ENCODE data around the gene PRKX.
"Not testable (repeated sequence)": the region's sequence is repeated elsewhere in the genome, so short reads cannot be mapped to it uniquely, and the experiment has no call there.

The PRKX gene

GRCh38 chrX:3717742-3718420 lies 4.4 kb upstream of the PRKX start:
- no peaks in the 10 kb centered on the region for H4K20me1 ChIP-seq (ENCODE audit: low read depth, low read length)
- no peak overlapping the region for H3K27ac ChIP-seq (ENCODE audit: low read depth, low read length)
- H3K79me2 ChIP-seq (ENCODE audit: insufficient read depth, low read length): 0 out of 2 replicates have a peak, but pooled peaks cover 2% of the 10 kb centered on the region
- no peak for TF ChIP-seq CTCF (IDR thresholded peaks at IDR 0.05; ENCODE audit: insufficient read depth, low read length, poor library complexity, severe bottlenecking)
- TF ChIP-seq EZH2phosphoT487 (conservative IDR thresholded peaks at IDR 0.05; ENCODE audit: low read length): no peak
- H3K9ac ChIP-seq (ENCODE audit: low read length): no peak overlapping the region
- H3K36me3 ChIP-seq (ENCODE audit: low read length): no peaks in the 10 kb centered on the region
- no peak overlapping the region for H3K4me3 ChIP-seq (ENCODE audit: insufficient read depth, low read length, poor library complexity, severe bottlenecking)
- H3K9me2 ChIP-seq (replicated peaks; ENCODE audit: insufficient read depth, low read length): no peaks in the 10 kb centered on the region
- no peak overlapping the region for H2AFZ ChIP-seq (ENCODE audit: low read depth, low read length, severe bottlenecking)
- H3K27me3 ChIP-seq (ENCODE audit: low read length): no peaks in the 10 kb centered on the region
- no peak overlapping the region for H3K4me2 ChIP-seq (ENCODE audit: low read depth, low read length, poor library complexity, severe bottlenecking)
- H3F3A ChIP-seq (ENCODE audit: insufficient read depth): no peaks in the 10 kb centered on the region
- H3K9me3 ChIP-seq (ENCODE audit: insufficient read depth, low read length): no peaks in the 10 kb centered on the region

GRCh38 chrX:3715921-3716320 lies 2.5 kb upstream of the PRKX start:
- no peaks in the 10 kb centered on the region for H3F3A ChIP-seq (ENCODE audit: insufficient read depth)
- H3K4me3 ChIP-seq (ENCODE audit: insufficient read depth, low read length, poor library complexity, severe bottlenecking): no peak overlapping the region
- H3K4me2 ChIP-seq (ENCODE audit: low read depth, low read length, poor library complexity, severe bottlenecking): no peak overlapping the region
- no peaks in the 10 kb centered on the region for H3K9me2 ChIP-seq (replicated peaks; ENCODE audit: insufficient read depth, low read length)
- no peaks in the 10 kb centered on the region for H3K36me3 ChIP-seq (ENCODE audit: low read length)
- H3K9ac ChIP-seq (ENCODE audit: low read length): no peak overlapping the region
- H3K27me3 ChIP-seq (ENCODE audit: low read length): no peaks in the 10 kb centered on the region
- H3K9me3 ChIP-seq (ENCODE audit: insufficient read depth, low read length): no peaks in the 10 kb centered on the region
- H3K27ac ChIP-seq (ENCODE audit: low read depth, low read length): no peak overlapping the region
- H2AFZ ChIP-seq (ENCODE audit: low read depth, low read length, severe bottlenecking): no peak overlapping the region
- H3K79me2 ChIP-seq (ENCODE audit: insufficient read depth, low read length): peaks cover 21% of the 10 kb centered on the region
- TF ChIP-seq EZH2phosphoT487 (conservative IDR thresholded peaks at IDR 0.05; ENCODE audit: low read length) (no peak), CTCF (IDR thresholded peaks at IDR 0.05; ENCODE audit: insufficient read depth, low read length, poor library complexity, severe bottlenecking) (no peak)
- no peaks in the 10 kb centered on the region for H4K20me1 ChIP-seq (ENCODE audit: low read depth, low read length)

GRCh38 chrX:3714706-3715479 lies 1.4 kb upstream of the PRKX start:
- not testable (repeated sequence) for H3K9me3 ChIP-seq (ENCODE audit: insufficient read depth, low read length)

GRCh38 chrX:3713937-3714434 lies 537 bp upstream of the PRKX start:
- H3K36me3 ChIP-seq (ENCODE audit: low read length): no peaks in the 10 kb centered on the region
- H3K9me2 ChIP-seq (replicated peaks; ENCODE audit: insufficient read depth, low read length): no peaks in the 10 kb centered on the region
- H3F3A ChIP-seq (ENCODE audit: insufficient read depth): no peaks in the 10 kb centered on the region
- peak overlapping the region; percentile 72 for H3K9ac ChIP-seq (ENCODE audit: low read length)
- H3K4me2 ChIP-seq (ENCODE audit: low read depth, low read length, poor library complexity, severe bottlenecking): peak overlapping the region; percentile 54
- H3K27ac ChIP-seq (ENCODE audit: low read depth, low read length): no peak overlapping the region
- H2AFZ ChIP-seq (ENCODE audit: low read depth, low read length, severe bottlenecking): peak overlapping the region; percentile 90
- H3K9me3 ChIP-seq (ENCODE audit: insufficient read depth, low read length): no peaks in the 10 kb centered on the region
- peaks cover 38% of the 10 kb centered on the region for H3K79me2 ChIP-seq (ENCODE audit: insufficient read depth, low read length)
- no peaks in the 10 kb centered on the region for H3K27me3 ChIP-seq (ENCODE audit: low read length)
- H3K4me3 ChIP-seq (ENCODE audit: insufficient read depth, low read length, poor library complexity, severe bottlenecking): peak overlapping the region; percentile 54
- H4K20me1 ChIP-seq (ENCODE audit: low read depth, low read length): no peaks in the 10 kb centered on the region
- TF ChIP-seq CTCF (IDR thresholded peaks at IDR 0.05; ENCODE audit: insufficient read depth, low read length, poor library complexity, severe bottlenecking) (no peak), EZH2phosphoT487 (conservative IDR thresholded peaks at IDR 0.05; ENCODE audit: low read length) (no peak)

More at GRCh38 chrX:3714706-3715479, 1.4 kb upstream of the PRKX start:
- H3K4me3 ChIP-seq (ENCODE audit: insufficient read depth, low read length, poor library complexity, severe bottlenecking); H2AFZ ChIP-seq (ENCODE audit: low read depth, low read length, severe bottlenecking); H3K27ac ChIP-seq (ENCODE audit: low read depth, low read length); H3F3A ChIP-seq (ENCODE audit: insufficient read depth); H4K20me1 ChIP-seq (ENCODE audit: low read depth, low read length); H3K9ac ChIP-seq (ENCODE audit: low read length); H3K9me2 ChIP-seq (replicated peaks; ENCODE audit: insufficient read depth, low read length); H3K36me3 ChIP-seq (ENCODE audit: low read length); H3K27me3 ChIP-seq (ENCODE audit: low read length); H3K4me2 ChIP-seq (ENCODE audit: low read depth, low read length, poor library complexity, severe bottlenecking): not testable (repeated sequence)
- peaks cover 31% of the 10 kb centered on the region for H3K79me2 ChIP-seq (ENCODE audit: insufficient read depth, low read length)

All from SU-DHL-6 (cell line).